ENCODE measurements around the gene FIP1L1. TPM values are rescaled to one million over a fixed set of nuclear protein-coding genes. Genes with fewer than 3 reads are reported as not detected.

The FIP1L1 gene
- total RNA-seq, 2 experiments from 2014 or later: 50.9 to 53.1 TPM

DNA sequence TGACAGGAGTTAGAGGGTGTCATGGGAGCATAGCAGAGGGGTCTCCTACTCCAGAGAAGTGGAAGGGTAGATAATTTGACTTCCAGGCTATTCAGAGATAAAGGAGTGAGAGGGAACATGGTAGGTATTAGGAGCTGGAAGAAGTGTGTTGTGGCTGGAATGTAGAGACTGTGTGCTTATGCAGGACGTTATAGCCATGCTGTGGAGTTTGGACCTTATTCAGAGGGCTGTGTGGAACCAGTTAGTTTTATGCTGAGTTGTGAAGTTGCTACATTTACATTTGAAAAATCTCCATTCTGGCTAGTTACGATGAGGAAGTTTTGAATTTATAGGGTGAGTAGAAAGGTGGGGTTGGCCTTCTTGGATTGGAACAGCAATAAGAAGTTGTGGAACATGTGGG lies 67.5 kb downstream of the FIP1L1 start:
- TF ChIP-seq, protein P1, sequence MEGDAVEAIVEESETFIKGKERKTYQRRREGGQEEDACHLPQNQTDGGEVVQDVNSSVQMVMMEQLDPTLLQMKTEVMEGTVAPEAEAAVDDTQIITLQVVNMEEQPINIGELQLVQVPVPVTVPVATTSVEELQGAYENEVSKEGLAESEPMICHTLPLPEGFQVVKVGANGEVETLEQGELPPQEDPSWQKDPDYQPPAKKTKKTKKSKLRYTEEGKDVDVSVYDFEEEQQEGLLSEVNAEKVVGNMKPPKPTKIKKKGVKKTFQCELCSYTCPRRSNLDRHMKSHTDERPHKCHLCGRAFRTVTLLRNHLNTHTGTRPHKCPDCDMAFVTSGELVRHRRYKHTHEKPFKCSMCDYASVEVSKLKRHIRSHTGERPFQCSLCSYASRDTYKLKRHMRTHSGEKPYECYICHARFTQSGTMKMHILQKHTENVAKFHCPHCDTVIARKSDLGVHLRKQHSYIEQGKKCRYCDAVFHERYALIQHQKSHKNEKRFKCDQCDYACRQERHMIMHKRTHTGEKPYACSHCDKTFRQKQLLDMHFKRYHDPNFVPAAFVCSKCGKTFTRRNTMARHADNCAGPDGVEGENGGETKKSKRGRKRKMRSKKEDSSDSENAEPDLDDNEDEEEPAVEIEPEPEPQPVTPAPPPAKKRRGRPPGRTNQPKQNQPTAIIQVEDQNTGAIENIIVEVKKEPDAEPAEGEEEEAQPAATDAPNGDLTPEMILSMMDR (IDR thresholded peaks at IDR 0.05): no peak
- DNase-seq (no peak), ATAC-seq (ENCODE audit: poor library complexity) (no peak)
- peaks cover 91% of the 10 kb centered on the region for H3K36me3 Mint-ChIP-seq (ENCODE audit: low read depth)
- no peak overlapping the region for H3K27ac Mint-ChIP-seq
- Histone ChIP-seq H3K27me3 (ENCODE audit: control insufficient read depth in 1 of 2, insufficient read depth in 2 of 2, low read length in 2 of 2) (no peaks in the 10 kb centered on the region), H3K27ac (ENCODE audit: low read depth in 1 of 2, low read length in 2 of 2) (no peak overlapping the region), H3K9me3 (ENCODE audit: control insufficient read depth in 1 of 2, insufficient read depth in 1 of 2, low read length in 2 of 2) (no peaks in the 10 kb centered on the region), H3K36me3 (ENCODE audit: insufficient read depth, low read length) (peaks cover 57% of the 10 kb centered on the region), H3K4me3 (ENCODE audit: low read length) (no peak overlapping the region), H3K4me1 (ENCODE audit: insufficient read depth, low read length) (no peaks in the 10 kb centered on the region)
- H3K4me1 Mint-ChIP-seq (ENCODE audit: low read depth): peaks cover 18% of the 10 kb centered on the region
- CTCF ChIA-PET: no interaction called here
- H3K9me3 Mint-ChIP-seq: no peaks in the 10 kb centered on the region
- POLR2A ChIA-PET: no interaction called here
- intact Hi-C loops (cut with DNase I, micrococcal nuclease): no loop called here
- H3K27me3 Mint-ChIP-seq: no peaks in the 10 kb centered on the region
- H3K4me3 Mint-ChIP-seq: no peak overlapping the region

DNA sequence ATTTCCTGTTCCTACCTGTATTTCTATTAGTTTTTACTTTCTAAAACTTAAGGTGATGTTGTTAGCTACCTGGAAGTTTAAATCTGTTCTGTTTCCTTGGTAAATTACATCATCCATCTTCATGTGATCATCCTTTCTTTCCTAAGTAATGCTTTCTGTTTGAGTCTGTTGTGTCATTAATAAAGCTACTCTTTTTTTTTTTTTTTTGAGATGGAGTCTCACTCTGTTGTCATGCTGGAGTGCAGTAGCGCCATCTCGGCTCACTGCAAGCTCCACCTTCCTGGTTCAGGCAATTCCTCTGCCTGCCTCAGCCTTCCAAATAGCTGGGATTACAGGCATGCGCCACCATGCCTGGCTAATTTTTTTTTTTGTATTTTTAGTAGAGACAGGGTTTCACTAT lies 73.3 kb downstream of the FIP1L1 start:
- no peak overlapping the region for H3K27ac Mint-ChIP-seq
- TF ChIP-seq, protein P1 (IDR thresholded peaks at IDR 0.05): no peak
- Histone ChIP-seq H3K9me3 (ENCODE audit: control insufficient read depth in 1 of 2, insufficient read depth in 1 of 2, low read length in 2 of 2) (no peaks in the 10 kb centered on the region), H3K4me3 (ENCODE audit: low read length) (no peak overlapping the region), H3K27me3 (ENCODE audit: control insufficient read depth in 1 of 2, insufficient read depth in 2 of 2, low read length in 2 of 2) (no peaks in the 10 kb centered on the region), H3K27ac (ENCODE audit: low read depth in 1 of 2, low read length in 2 of 2) (no peak overlapping the region), H3K36me3 (ENCODE audit: insufficient read depth, low read length) (peaks cover 48% of the 10 kb centered on the region), H3K4me1 (ENCODE audit: insufficient read depth, low read length) (no peaks in the 10 kb centered on the region)
- no peaks in the 10 kb centered on the region for H3K9me3 Mint-ChIP-seq
- H3K27me3 Mint-ChIP-seq: no peaks in the 10 kb centered on the region
- peaks cover 5% of the 10 kb centered on the region for H3K4me1 Mint-ChIP-seq (ENCODE audit: low read depth)
- POLR2A ChIA-PET: interaction anchor here (0.6 kb wide), 1 partner anchor 15 kb away, joined by 6 read pairs; no protein-coding TSS in a partner anchor
- no peak for DNase-seq
- CTCF ChIA-PET: no interaction called here
- H3K4me3 Mint-ChIP-seq: no peak overlapping the region
- no peak for ATAC-seq (ENCODE audit: poor library complexity)
- intact Hi-C loops (cut with DNase I, micrococcal nuclease): no loop called here
- H3K36me3 Mint-ChIP-seq (ENCODE audit: low read depth): peaks cover 97% of the 10 kb centered on the region

DNA sequence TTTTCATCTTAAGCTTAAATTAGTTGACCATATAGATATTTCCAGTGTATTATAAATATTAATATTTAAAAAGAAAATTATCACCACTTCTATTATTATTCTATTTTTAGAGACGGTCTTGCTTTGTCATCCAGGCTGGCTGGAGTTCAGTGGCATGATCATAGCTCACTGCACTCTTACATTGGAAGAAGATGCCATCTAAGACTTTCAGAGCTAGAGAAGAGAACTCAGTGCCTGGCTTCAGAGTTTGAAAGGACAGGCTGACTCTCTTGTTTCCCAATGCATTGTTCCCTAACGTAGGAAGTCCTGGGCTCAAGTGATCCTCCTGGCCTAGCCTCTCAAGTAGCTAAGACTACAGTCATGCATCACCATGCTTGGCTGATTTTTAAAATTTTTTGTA lies 75.9 kb downstream of the FIP1L1 start:
- no peaks in the 10 kb centered on the region for H3K27me3 Mint-ChIP-seq
- H3K4me3 Mint-ChIP-seq: no peak overlapping the region
- Histone ChIP-seq H3K4me3 (ENCODE audit: low read length) (no peak overlapping the region), H3K4me1 (ENCODE audit: insufficient read depth, low read length) (no peaks in the 10 kb centered on the region), H3K27ac (ENCODE audit: low read depth in 1 of 2, low read length in 2 of 2) (no peak overlapping the region), H3K9me3 (ENCODE audit: control insufficient read depth in 1 of 2, insufficient read depth in 1 of 2, low read length in 2 of 2) (no peaks in the 10 kb centered on the region), H3K27me3 (ENCODE audit: control insufficient read depth in 1 of 2, insufficient read depth in 2 of 2, low read length in 2 of 2) (no peaks in the 10 kb centered on the region), H3K36me3 (ENCODE audit: insufficient read depth, low read length) (peaks cover 56% of the 10 kb centered on the region)
- ChIA-PET POLR2A (no interaction called here), CTCF (no interaction called here)
- intact Hi-C loops (cut with DNase I, micrococcal nuclease): no loop called here
- no peak for ATAC-seq (ENCODE audit: poor library complexity)
- peaks cover 94% of the 10 kb centered on the region for H3K36me3 Mint-ChIP-seq (ENCODE audit: low read depth)
- DNase-seq: no peak
- no peaks in the 10 kb centered on the region for H3K4me1 Mint-ChIP-seq (ENCODE audit: low read depth)
- H3K27ac Mint-ChIP-seq: no peak overlapping the region
- no peaks in the 10 kb centered on the region for H3K9me3 Mint-ChIP-seq
- TF ChIP-seq, protein P1 (IDR thresholded peaks at IDR 0.05): no peak
